HG03159 (cell line): Measurements from ENCODE around the gene CA10.
A peak's percentile ranks its signal among the peaks of the same experiment; 100 is the strongest.

Source experiments
- ATAC-seq: cut with Tn5 transposase; IDR thresholded peaks from one replicate; pipeline ENCODE4 v1.9.1; 2021; ENCODE audit warnings: mild to moderate bottlenecking, moderate library complexity; ENCODE audit not compliant: unreplicated experiment

Gene CA10

GRCh38 chr17:51955245-51955644 is 203.3 kb downstream of the CA10 start:
- no peak for ATAC-seq

GRCh38 chr17:51954232-51954765 is 204.2 kb downstream of the CA10 start:
- ATAC-seq, result no peak

- ATAC-seq, result no peak
Observed at GRCh38 chr17:51951741-51952140, 206.8 kb downstream of the CA10 start.

GRCh38 chr17:51948128-51948527 is 210.4 kb downstream of the CA10 start:
- no peak for ATAC-seq

GRCh38 chr17:51947160-51947735 is 211.3 kb downstream of the CA10 start:
- no peak for ATAC-seq

- no peak for ATAC-seq
Observed at GRCh38 chr17:51946311-51946710, 212.2 kb downstream of the CA10 start.

GRCh38 chr17:51941272-51941671 is 217.2 kb downstream of the CA10 start:
- no peak for ATAC-seq

GRCh38 chr17:51937264-51937663 is 221.2 kb downstream of the CA10 start:
- ATAC-seq, result no peak

GRCh38 chr17:51935477-51935876 is 223.0 kb downstream of the CA10 start:
- no peak for ATAC-seq

GRCh38 chr17:51933647-51934046 is 224.9 kb downstream of the CA10 start:
- no peak for ATAC-seq

GRCh38 chr17:51926448-51926847 is 232.1 kb downstream of the CA10 start:
- no peak for ATAC-seq

- ATAC-seq, result no peak
Observed at GRCh38 chr17:51921500-51921899, 237.0 kb downstream of the CA10 start.

GRCh38 chr17:51914577-51914976 is 243.9 kb downstream of the CA10 start:
- peak; percentile 77 for ATAC-seq

- no peak for ATAC-seq
Observed at GRCh38 chr17:51913491-51914205, 244.9 kb downstream of the CA10 start.

GRCh38 chr17:51912939-51913338 is 245.6 kb downstream of the CA10 start:
- no peak for ATAC-seq

GRCh38 chr17:51911237-51911636 is 247.3 kb downstream of the CA10 start:
- no peak for ATAC-seq

- no peak for ATAC-seq
Observed at GRCh38 chr17:51909971-51910370, 248.5 kb downstream of the CA10 start.

GRCh38 chr17:51908841-51909537 is 249.5 kb downstream of the CA10 start:
- peak; percentile 67 for ATAC-seq

- ATAC-seq, result no peak
Observed at GRCh38 chr17:51907041-51907440, 251.5 kb downstream of the CA10 start.

GRCh38 chr17:51904379-51904778 is 254.1 kb downstream of the CA10 start:
- ATAC-seq, result no peak

- no peak for ATAC-seq
Observed at GRCh38 chr17:51901242-51901641, 257.3 kb downstream of the CA10 start.

- no peak for ATAC-seq
Observed at GRCh38 chr17:51891936-51892335, 266.6 kb downstream of the CA10 start.
